ENCODE data around the gene FNBP1.
"Not testable (repeated sequence)": the region's sequence is repeated elsewhere in the genome, so short reads cannot be mapped to it uniquely, and the experiment has no call there.

Gene FNBP1

GRCh38 chr9:130013326-130013725, 29.7 kb downstream of the FNBP1 start:
- peaks cover 13% of the 10 kb centered on the region for H3K4me1 ChIP-seq (ENCODE audit: low read length)
- no peak for DNase-seq
- H3K4me2 ChIP-seq (ENCODE audit: low read depth, low read length): no peak overlapping the region
- no peak overlapping the region for H2AFZ ChIP-seq (ENCODE audit: low read length)
- H3K9me3 ChIP-seq (replicated peaks; ENCODE audit: insufficient read depth, low read length): no peaks in the 10 kb centered on the region
- H3K9me2 ChIP-seq (replicated peaks; ENCODE audit: insufficient read depth, low read length): no peaks in the 10 kb centered on the region
- no peak overlapping the region for H3K4me3 ChIP-seq (ENCODE audit: low read length)
- no peak for TF ChIP-seq CTCF (IDR thresholded peaks at IDR 0.05; ENCODE audit: low read length)
- no peak for TF ChIP-seq EZH2 (optimal IDR thresholded peaks at IDR 0.05; ENCODE audit: low read depth, low read length)
- no peak for TF ChIP-seq EZH2phosphoT487 (IDR thresholded peaks at IDR 0.05; ENCODE audit: low read length)
- no peaks in the 10 kb centered on the region for H4K20me1 ChIP-seq (ENCODE audit: insufficient read depth, low read length)
- H3K36me3 ChIP-seq (replicated peaks; ENCODE audit: insufficient read depth, low read length): no peaks in the 10 kb centered on the region
- H3K9ac ChIP-seq (ENCODE audit: low read length): no peak overlapping the region
- peaks cover 11% of the 10 kb centered on the region for H3F3A ChIP-seq (ENCODE audit: insufficient read depth, low read length)
- no peaks in the 10 kb centered on the region for H3K27me3 ChIP-seq (replicated peaks; ENCODE audit: insufficient read depth, low read length)
- no peak overlapping the region for H3K27ac ChIP-seq (ENCODE audit: low read length)
- peaks cover 24% of the 10 kb centered on the region for H3K79me2 ChIP-seq (ENCODE audit: low read length)

GRCh38 chr9:130010151-130010988, 32.6 kb downstream of the FNBP1 start:
- peaks cover 10% of the 10 kb centered on the region for H3K4me1 ChIP-seq (ENCODE audit: low read length)
- peak overlapping the region; percentile 54 for H3K4me2 ChIP-seq (ENCODE audit: low read depth, low read length)

GRCh38 chr9:130009546-130009945, 33.4 kb downstream of the FNBP1 start:
- H3K4me2 ChIP-seq (ENCODE audit: low read depth, low read length): peak overlapping the region; percentile 54; the same call in 1 of the 2 replicates
- peak overlapping the region; percentile 62; the same call in 1 of the 2 replicates for H3K9ac ChIP-seq (ENCODE audit: low read length)
- H4K20me1 ChIP-seq (ENCODE audit: insufficient read depth, low read length); H3K9me2 ChIP-seq (replicated peaks; ENCODE audit: insufficient read depth, low read length); H3K27me3 ChIP-seq (replicated peaks; ENCODE audit: insufficient read depth, low read length); H3K36me3 ChIP-seq (replicated peaks; ENCODE audit: insufficient read depth, low read length); H3K4me3 ChIP-seq (ENCODE audit: low read length); H3K4me1 ChIP-seq (ENCODE audit: low read length); H3K9me3 ChIP-seq (replicated peaks; ENCODE audit: insufficient read depth, low read length); H2AFZ ChIP-seq (ENCODE audit: low read length); DNase-seq: not testable (repeated sequence)
- peaks cover 11% of the 10 kb centered on the region for H3F3A ChIP-seq (ENCODE audit: insufficient read depth, low read length)
- H3K27ac ChIP-seq (ENCODE audit: low read length): peak overlapping the region; percentile 93; the same call in 1 of the 2 replicates
- H3K79me2 ChIP-seq (ENCODE audit: low read length): peaks cover 22% of the 10 kb centered on the region

More at GRCh38 chr9:130010151-130010988, 32.6 kb downstream of the FNBP1 start:
- Histone ChIP-seq H3K4me3 (ENCODE audit: low read length) (no peak overlapping the region; the same call in 1 of the 2 replicates), H3K27me3 (replicated peaks; ENCODE audit: insufficient read depth, low read length) (no peaks in the 10 kb centered on the region), H3K79me2 (ENCODE audit: low read length) (peaks cover 26% of the 10 kb centered on the region), H3K9ac (ENCODE audit: low read length) (peak overlapping the region; percentile 62), H3K9me2 (replicated peaks; ENCODE audit: insufficient read depth, low read length) (no peaks in the 10 kb centered on the region), H3K27ac (ENCODE audit: low read length) (peak overlapping the region; percentile 93), H3K9me3 (replicated peaks; ENCODE audit: insufficient read depth, low read length) (no peaks in the 10 kb centered on the region), H3F3A (ENCODE audit: insufficient read depth, low read length) (peaks cover 11% of the 10 kb centered on the region), H2AFZ (ENCODE audit: low read length) (peak overlapping the region; percentile 35; the same call in 1 of the 2 replicates), H4K20me1 (ENCODE audit: insufficient read depth, low read length) (no peaks in the 10 kb centered on the region), H3K36me3 (replicated peaks; ENCODE audit: insufficient read depth, low read length) (no peaks in the 10 kb centered on the region)
- TF ChIP-seq EZH2 (optimal IDR thresholded peaks at IDR 0.05; ENCODE audit: low read depth, low read length) (no peak), EZH2phosphoT487 (IDR thresholded peaks at IDR 0.05; ENCODE audit: low read length) (no peak), CTCF (IDR thresholded peaks at IDR 0.05; ENCODE audit: low read length) (no peak)
- DNase-seq: peak; percentile 87

GRCh38 chr9:130008538-130008937, 34.5 kb downstream of the FNBP1 start:
- Histone ChIP-seq H3K9me3 (replicated peaks; ENCODE audit: insufficient read depth, low read length) (no peaks in the 10 kb centered on the region), H3K79me2 (ENCODE audit: low read length) (peaks cover 22% of the 10 kb centered on the region), H3K9me2 (replicated peaks; ENCODE audit: insufficient read depth, low read length) (no peaks in the 10 kb centered on the region), H2AFZ (ENCODE audit: low read length) (no peak overlapping the region), H3K36me3 (replicated peaks; ENCODE audit: insufficient read depth, low read length) (no peaks in the 10 kb centered on the region), H3K9ac (ENCODE audit: low read length) (no peak overlapping the region), H3K27me3 (replicated peaks; ENCODE audit: insufficient read depth, low read length) (no peaks in the 10 kb centered on the region), H3K4me3 (ENCODE audit: low read length) (no peak overlapping the region), H4K20me1 (ENCODE audit: insufficient read depth, low read length) (no peaks in the 10 kb centered on the region), H3K4me2 (ENCODE audit: low read depth, low read length) (no peak overlapping the region), H3F3A (ENCODE audit: insufficient read depth, low read length) (peaks cover 11% of the 10 kb centered on the region), H3K27ac (ENCODE audit: low read length) (no peak overlapping the region), H3K4me1 (ENCODE audit: low read length) (peaks cover 10% of the 10 kb centered on the region)
- TF ChIP-seq EZH2phosphoT487 (IDR thresholded peaks at IDR 0.05; ENCODE audit: low read length): no peak
- no peak for TF ChIP-seq EZH2 (optimal IDR thresholded peaks at IDR 0.05; ENCODE audit: low read depth, low read length)
- no peak for TF ChIP-seq CTCF (IDR thresholded peaks at IDR 0.05; ENCODE audit: low read length)
- DNase-seq: no peak

- not testable (repeated sequence) for H3K9me3 ChIP-seq (replicated peaks; ENCODE audit: insufficient read depth, low read length); DNase-seq; H2AFZ ChIP-seq (ENCODE audit: low read length); H3K9me2 ChIP-seq (replicated peaks; ENCODE audit: insufficient read depth, low read length); H4K20me1 ChIP-seq (ENCODE audit: insufficient read depth, low read length); H3K27me3 ChIP-seq (replicated peaks; ENCODE audit: insufficient read depth, low read length); H3K4me1 ChIP-seq (ENCODE audit: low read length); H3K4me3 ChIP-seq (ENCODE audit: low read length); H3K36me3 ChIP-seq (replicated peaks; ENCODE audit: insufficient read depth, low read length)
- H3F3A ChIP-seq (ENCODE audit: insufficient read depth, low read length): peaks cover 11% of the 10 kb centered on the region
- H3K79me2 ChIP-seq (ENCODE audit: low read length): peaks cover 22% of the 10 kb centered on the region
- peak overlapping the region; percentile 73 for H3K27ac ChIP-seq (ENCODE audit: low read length)
- H3K4me2 ChIP-seq (ENCODE audit: low read depth, low read length): peak overlapping the region; percentile 7; the same call in 1 of the 2 replicates
- peak overlapping the region; percentile 31; the same call in 1 of the 2 replicates for H3K9ac ChIP-seq (ENCODE audit: low read length)
These were observed 36.0 kb downstream of the FNBP1 start for GRCh38 chr9:130006952-130007351.
